GM21529 (cell line): ENCODE measurements around the gene SLC2A9.
A peak's percentile ranks its signal among the peaks of the same experiment; 100 is the strongest.
"Not testable (repeated sequence)": the region's sequence is repeated elsewhere in the genome, so short reads cannot be mapped to it uniquely, and the experiment has no call there.

Experiments used
- ATAC-seq: cut with Tn5 transposase; IDR thresholded peaks from one replicate; pipeline ENCODE4 v1.9.1; 2021; ENCODE audit not compliant: unreplicated experiment

SLC2A9 gene

DNA sequence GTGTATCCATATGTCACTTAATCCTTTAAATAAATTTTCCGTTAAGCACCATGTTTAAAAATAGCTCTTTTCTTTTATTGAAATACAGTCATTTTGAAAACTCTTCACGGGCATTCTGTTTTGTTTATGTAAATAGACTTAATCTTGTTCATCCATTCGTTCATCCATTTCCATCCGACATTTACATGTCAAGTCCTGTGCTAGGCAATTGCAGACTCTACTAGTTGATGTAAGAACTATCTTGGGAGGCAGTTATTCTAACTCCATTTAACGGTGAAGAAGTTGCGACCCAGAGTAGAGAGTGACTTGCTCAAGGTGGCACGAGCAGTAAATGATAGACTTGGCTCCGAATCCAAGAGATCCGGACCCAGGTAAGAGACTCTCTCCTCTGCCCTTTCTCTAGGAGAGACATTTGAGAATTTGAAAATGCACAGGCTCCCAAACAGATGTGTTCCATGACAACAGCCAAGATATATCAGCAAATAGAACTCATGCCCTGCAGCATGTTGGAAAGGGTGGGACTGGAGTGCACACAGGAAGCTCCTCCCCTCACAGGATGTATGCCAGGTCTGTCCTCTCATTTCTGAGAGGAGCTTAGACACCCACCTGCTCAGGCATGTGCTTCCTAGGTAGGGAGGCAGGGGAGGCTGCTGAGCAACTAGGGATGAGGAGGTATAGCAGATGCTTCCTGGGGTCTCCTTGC, 175.4 kb downstream of the SLC2A9 start:
- no peak for ATAC-seq

DNA sequence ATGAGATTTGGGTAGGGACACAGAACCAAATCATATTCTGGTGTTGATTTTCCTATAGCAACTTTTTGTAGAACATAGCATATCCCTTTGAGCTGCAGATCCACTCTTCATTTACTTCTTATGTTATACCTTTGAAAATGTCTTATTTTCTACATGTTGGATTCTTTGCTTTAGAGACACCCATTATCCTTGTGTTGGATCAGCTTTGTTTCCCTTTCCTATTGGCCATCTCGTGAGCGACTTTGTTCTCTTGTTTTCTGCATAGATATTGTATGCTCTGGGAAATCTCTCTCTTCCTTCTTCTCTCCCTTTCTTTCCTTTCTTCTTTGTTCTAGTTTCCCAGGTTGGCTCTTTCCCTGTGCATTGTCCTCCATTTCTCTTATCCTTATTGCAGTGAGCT, 180.2 kb downstream of the SLC2A9 start:
- ATAC-seq, result no peak

DNA sequence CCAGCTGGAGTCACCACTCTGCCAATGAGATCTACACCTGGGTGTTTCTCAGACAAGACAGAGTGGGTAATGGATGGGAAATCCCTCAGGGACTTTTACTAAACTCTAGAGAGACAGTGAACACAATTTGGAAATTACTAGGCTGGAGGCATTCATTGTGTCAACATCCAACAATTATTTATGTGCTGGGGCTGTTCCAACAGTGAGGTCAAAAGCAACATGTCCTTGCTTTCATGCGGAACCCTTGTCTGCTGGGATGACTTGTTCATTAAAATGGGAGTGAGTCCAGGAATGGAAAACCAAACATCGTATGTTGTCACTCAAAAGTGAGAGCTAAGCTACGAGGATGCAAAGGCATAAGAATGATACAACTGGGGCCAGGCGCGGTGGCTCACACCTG, 185.9 kb downstream of the SLC2A9 start:
- no peak for ATAC-seq

DNA sequence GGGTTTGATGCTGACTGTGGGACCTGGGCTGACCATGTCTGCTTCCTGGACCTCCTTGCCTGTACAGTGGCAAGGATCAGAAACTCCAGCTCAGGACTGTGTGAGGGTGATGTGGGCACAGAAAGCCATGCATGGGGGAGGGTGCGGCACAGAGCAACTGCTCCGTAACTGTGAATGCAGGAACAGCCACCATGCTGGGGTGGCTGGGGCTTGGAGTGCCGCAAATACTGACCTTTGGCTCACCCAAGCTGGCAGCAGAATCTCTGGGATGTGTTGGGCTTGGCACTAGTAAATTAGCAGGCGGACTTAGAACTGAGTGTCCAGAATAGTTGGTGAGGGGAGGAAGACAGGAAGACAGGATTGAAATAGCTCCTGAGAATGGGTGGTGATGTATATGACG, 187.9 kb downstream of the SLC2A9 start:
- no peak for ATAC-seq

DNA sequence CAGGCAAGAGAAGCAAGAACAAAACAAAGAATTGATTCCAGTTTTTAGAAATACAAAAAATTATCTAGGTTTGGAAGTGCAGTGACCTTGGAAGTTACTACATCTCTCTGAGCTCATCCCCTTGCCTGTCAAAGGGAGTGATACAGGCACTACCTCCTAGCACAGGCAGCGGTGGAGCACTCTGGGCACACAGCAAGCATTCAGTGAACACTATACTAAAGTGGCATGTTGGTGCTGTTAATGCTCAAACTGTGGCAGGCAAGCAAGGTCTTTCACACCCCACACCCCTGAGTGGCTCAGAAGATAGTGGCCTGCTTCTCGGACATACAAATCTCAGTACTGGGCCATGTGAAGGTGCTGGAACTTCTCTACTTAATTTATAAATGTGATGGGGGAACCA, 188.7 kb downstream of the SLC2A9 start:
- ATAC-seq, result no peak

DNA sequence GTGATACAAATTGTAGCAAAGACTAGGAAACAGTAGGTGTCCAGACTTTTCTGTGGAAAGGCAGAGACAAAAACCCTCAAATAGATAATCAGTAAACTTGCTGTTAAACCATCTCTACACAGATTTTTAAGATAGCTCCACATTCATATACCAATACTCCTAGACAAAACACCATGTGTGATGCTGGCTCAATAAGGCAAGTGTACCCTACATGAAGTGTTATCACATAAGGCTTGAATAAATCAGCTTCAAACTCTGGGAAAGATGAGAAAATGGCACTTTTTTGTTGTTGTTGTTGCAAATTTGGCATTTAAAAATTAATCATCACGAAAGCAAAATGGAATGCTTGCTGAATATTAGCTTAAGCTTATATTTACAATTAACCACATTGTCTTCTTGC, 194.7 kb downstream of the SLC2A9 start:
- no peak for ATAC-seq

DNA sequence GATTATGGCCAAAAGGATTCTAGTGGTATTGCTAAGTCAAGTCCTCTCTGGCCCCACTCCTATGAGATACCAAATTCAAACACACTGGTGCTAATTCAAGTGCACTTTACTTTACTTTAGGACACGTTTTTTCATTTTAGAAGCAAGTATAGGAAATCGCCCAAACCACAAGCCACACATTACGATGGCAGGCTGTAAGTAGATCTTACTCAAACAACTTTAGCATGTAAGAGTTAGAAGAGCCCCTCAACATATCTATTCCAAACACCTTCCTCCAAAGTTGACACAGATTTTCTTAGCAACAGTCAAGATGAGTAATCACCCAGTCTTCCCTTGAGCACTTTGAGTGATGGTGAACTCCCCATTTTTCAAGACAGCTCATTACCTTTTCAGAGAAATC, 196.2 kb downstream of the SLC2A9 start:
- no peak for ATAC-seq

DNA sequence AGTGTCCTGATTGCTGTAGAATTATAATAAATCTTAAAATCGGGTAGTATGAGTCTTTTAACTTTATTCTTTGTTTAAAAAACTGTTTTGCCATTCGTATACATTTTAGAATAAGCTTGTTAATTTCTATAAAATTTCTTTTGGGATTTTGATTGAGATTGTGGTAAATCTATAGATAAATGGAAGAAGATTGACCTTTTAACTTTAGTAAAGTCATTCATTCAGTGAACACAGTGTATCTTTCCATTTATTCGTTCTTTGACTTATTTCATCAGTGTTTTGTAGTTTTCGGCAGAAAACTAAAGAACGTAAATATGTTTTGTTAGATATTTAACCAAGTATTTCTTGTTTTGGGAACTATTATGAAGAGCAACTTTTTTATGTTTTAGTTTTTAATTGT, 201.0 kb downstream of the SLC2A9 start:
- no peak for ATAC-seq

DNA sequence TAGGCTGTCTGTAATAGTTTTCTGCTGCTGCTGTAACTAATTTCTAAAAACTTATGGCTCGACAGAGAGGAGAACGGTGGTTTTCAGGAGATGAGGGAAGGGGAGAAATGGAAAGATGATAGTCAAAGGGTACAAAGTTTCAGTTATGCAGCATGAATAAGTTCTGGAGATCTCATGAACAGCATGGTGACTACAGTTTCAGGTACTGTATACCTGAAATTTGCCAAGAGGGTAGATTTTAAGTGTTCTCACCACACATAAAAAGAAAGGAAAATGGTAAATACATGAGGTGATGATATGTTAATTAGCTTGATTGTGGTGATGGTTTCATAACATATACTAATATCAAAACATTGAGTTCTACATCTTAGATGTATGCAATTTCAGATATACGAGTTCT, 205.0 kb downstream of the SLC2A9 start:
- no peak for ATAC-seq

DNA sequence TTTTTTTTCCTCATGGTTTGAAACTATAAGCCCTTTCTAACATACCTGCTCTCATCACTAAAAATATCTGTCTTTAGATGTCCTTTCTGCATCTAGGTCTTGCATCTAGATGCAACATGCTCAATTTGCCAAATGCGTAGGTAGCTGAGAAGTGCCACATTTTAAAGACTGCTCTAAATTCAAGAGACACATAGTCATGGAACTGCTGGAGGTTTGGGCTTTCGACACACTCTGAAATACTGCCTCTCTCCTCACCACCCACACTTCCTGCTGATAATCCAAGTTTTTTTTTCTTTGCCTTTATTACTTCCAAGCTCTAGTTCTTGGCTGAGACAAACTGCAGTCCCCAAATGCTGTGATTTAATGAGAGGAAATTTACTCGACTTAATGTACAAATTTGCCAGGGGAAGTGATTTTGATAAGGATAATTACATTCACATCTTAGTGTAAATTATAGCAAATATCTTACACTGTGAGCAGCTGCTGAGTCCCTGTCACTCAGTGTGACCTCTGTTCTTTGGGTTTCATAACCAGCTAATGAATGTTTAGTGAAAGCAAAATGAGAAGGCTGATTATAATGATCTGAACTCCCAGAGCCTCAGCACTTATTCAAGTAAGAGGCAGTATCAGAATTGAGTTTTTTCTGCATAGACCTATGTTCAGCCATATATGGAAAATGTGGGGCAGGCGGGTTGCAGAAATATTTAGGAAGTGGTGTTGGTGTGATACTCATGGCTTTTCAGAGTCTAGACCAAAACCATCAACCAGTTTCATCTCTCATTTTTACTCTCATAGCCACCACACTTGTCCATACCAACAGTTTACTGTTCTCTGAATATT, 208.6 kb downstream of the SLC2A9 start:
- ATAC-seq, result peak; percentile 93

DNA sequence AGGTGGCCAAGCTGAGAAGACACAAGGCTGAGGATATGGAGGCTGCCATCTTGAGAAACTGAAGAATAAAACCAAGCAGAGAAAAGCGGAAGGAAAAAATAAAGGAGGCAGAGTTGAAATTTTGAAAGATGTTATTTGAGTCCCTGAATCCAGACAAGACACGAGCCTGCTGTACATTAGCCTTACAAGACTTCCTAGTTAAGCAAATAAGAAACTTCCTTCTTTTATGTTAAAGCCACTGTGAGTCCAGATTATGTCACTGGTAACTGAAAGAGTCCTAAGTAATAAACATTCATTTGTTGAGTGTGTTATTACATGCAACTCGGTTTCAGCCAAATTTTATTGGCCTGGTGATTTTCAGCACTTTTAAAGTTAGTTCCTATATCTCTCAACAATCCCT, 209.5 kb downstream of the SLC2A9 start:
- ATAC-seq, result no peak

DNA sequence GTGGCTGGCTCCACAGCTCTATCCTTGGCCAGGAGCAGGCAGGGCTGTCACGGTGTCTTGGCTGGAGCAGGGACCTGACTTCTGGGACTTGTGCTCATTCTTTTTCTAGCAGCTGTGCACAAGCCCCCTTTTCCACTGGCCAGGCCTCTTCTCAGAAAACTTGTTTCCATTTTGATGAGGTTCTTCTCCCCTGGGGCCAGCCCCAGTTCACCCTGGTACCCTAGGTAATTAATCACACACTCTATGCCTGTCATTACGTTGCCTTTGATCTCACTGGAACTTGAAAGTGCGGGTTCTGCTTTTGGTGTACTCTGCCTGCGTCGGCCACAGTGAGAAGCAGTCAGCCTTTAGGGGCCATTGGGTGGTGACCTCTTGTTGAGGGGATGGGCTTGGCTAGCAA, 213.2 kb downstream of the SLC2A9 start:
- ATAC-seq, result no peak

DNA sequence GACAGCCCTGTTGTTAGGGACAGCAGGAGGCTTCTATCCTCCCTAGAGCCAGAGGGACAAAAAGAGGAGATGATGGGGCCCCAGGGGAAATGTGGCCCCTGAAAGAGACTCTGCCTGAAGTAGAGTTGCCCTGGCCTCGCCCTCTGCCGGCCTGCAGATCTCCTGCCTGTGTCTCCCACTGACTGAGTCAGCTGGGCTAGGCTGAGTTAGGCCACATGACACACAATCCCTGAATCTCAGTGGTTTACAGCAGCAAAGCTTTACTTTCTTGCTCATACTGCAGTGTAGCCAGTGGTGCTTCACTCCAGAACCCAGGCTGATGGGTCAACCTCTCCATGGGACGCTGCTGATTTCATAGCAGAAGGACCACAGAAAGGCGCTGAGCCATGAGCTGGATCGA, 216.4 kb downstream of the SLC2A9 start:
- no peak for ATAC-seq

DNA sequence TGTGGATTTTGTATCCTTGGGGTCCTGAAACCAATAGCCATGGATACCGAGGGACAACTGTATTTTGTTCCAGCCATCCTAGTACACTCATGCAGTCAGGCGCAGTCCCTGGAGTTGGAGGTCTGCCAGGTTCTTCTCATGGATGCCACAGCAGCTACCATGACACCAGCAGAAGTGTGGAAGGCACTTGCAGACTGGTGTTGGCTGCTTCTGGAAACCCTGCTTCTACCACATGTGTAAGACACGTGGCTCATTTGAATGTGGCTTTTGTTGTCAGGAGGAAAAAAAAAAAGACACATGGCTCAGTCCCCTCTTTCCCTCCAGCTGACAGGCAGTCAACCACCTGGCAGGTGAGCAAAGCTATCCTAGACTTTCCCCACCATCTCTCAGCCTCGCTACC, 220.4 kb downstream of the SLC2A9 start:
- no peak for ATAC-seq

DNA sequence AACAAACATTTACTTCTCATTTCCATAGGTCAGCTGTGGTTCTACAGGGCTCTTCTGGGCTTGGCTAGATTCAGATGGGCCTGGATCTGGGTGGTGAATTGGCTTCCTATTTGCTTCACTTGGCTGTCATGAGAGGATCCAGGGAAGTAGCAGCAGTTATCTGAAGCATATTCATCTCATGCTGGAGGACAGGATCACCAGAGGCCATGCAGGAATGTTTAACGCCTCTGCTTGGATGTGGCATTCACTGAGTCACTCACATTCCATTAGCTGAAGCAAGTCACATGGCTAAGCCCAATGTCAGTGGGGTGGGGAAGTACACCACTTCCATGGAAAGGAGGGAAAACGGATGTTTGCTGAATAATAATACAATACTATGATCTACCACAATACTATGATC, 224.7 kb downstream of the SLC2A9 start:
- not testable (repeated sequence) for ATAC-seq

DNA sequence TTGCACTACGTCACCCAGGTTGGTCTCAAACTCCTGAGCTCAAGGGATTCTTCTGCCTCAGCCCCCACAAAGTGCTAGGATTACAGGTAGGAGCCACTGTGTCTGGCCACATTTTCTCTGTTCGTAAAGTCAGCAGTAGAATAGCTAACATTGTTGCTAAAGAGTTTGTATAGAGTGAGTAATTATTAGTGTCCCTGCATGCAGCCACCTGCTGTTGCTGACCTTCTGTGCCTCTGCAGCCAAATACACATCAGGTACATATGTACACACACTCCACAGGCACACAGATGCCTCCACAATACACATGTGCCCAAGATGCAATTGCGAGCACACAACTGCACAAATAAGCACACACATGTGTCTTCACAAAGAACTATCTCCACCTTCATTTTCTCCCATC, 228.9 kb downstream of the SLC2A9 start:
- ATAC-seq, result no peak

DNA sequence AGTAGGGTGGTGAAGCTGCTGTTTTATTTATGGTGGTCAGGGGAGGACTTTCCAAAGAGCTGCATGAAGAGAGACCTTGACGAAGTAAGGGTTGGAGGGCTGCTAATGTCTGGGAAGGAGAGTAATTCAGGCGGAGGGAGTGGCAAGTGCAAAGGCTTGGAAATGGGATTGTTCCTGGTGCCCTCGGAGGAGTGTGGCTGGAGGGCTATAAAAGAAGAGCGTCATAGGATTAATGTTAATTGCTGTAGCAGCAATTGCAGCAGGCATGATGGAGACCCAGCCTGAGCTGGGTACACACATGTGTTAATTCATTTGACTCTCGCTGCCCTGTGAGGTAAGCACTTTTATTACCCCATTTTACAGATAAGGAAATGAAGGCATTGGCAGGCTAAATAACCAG, 235.4 kb downstream of the SLC2A9 start:
- not testable (repeated sequence) for ATAC-seq

DNA sequence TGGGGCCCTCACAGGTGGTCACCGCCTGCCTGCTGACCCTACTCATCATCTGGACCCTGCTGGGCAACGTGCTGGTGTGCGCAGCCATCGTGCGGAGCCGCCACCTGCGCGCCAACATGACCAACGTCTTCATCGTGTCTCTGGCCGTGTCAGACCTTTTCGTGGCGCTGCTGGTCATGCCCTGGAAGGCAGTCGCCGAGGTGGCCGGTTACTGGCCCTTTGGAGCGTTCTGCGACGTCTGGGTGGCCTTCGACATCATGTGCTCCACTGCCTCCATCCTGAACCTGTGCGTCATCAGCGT, 239.2 kb downstream of the SLC2A9 start:
- ATAC-seq, result no peak

DNA sequence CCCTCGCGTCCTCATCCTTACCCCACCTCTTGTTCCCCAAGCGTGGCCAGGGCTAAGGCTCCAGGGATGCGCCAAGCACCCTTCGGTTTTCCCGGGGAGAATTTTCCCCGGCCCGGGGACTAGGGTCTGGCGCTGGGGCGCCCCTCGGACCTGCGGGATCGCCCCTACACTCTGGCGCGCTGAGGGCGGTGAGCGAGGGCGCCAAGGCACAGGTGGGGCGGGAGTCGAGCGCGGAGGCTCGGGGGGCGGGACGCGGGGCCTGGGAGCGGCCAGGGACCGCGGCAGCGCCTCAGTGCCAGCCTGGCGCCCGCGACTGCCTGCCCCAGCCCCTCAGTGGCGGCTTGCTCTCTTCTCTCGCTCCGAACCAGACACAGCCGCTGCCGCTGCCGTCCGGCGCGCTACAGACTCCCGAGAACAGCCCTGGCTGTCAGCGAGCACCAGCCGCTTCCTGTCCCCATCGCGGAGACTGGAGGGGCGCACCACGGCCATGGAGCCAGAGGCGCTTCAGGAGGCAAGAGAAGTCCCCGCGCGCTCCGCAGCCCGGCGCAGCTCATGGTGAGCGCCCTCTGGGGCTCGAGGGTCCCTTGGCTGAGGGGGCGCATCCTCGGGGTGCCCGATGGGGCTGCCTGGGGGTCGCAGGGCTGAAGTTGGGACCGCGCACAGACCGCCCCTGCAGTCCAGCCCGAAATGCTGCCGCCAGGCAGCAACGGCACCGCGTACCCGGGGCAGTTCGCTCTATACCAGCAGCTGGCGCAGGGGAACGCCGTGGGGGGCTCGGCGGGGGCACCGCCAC, 239.8 kb downstream of the SLC2A9 start, which contains the start of gene DRD5:
Gene DRD5, plus strand, starts transcription at position 292 of the 793 bp plus-strand sequence. Its CDS starts 396 bp downstream, at position 688.
- no peak for ATAC-seq
